OCI-LY7 (cell line): Measurements from ENCODE around the gene ACOXL.

Experiments used
- EZH2phosphoT487 ChIP-seq: fragments of 200-600 bp; sonication (generic); IDR thresholded peaks from 2 replicates; pipeline ENCODE4 v1.6.1; 2018; ENCODE audit warnings: low read depth, borderline replicate concordance, mild to moderate bottlenecking, mixed run types, antibody characterized with exemption, low read length, moderate library complexity, mixed read lengths
- TF ChIP-seq, protein P1 (sequence below): fragments of 200-600 bp; sonication (generic); conservative IDR thresholded peaks from 2 replicates; pipeline ENCODE4 v1.5.1; 2014; ENCODE audit warnings: mild to moderate bottlenecking, antibody characterized with exemption, low read length, moderate library complexity, mixed read lengths

DNA sequence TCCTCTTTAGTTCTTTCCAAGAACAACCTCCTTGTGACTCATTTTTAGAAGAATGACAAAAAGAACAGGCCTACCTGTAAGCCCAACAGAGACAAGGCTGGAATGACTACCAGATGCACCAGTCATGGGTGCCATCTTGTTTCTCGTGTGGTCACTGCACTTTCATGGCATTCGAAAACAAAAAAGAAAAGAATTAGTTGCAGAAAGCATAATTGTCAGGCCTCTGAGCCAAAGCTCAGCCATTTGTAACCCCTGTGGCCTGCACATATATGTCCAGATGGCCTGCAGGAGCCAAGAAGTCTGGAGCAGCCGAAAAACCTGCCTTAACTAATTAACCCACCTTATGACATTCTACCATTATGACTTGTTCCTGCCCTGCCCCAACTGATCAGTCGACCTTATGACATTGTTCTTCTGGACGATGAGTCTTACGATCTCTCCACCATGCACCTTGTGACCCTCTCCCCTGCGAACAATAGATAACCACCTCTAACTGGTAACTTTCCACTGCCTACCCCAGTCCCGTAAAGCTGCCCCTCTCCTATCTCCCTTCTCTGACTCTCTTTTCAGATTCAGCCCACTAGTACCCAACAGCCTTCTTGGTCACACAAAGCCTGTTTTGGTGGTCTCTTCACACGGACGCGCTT, 40.6 kb upstream of the ACOXL start:
- TF ChIP-seq EZH2phosphoT487: no peak
- TF ChIP-seq, protein P1, sequence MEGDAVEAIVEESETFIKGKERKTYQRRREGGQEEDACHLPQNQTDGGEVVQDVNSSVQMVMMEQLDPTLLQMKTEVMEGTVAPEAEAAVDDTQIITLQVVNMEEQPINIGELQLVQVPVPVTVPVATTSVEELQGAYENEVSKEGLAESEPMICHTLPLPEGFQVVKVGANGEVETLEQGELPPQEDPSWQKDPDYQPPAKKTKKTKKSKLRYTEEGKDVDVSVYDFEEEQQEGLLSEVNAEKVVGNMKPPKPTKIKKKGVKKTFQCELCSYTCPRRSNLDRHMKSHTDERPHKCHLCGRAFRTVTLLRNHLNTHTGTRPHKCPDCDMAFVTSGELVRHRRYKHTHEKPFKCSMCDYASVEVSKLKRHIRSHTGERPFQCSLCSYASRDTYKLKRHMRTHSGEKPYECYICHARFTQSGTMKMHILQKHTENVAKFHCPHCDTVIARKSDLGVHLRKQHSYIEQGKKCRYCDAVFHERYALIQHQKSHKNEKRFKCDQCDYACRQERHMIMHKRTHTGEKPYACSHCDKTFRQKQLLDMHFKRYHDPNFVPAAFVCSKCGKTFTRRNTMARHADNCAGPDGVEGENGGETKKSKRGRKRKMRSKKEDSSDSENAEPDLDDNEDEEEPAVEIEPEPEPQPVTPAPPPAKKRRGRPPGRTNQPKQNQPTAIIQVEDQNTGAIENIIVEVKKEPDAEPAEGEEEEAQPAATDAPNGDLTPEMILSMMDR: no peak
